ENCODE data around the gene TOMM20.
"Not testable (repeated sequence)": the region's sequence is repeated elsewhere in the genome, so short reads cannot be mapped to it uniquely, and the experiment has no call there.

TOMM20 gene

GRCh38 chr1:235128456-235129328, at the start of gene TOMM20:
Gene TOMM20 (minus strand): TSS chr1:235128837. CDS start chr1:235128715, 122 bp downstream.
- peak; percentile 98 for DNase-seq

- no peak for DNase-seq
Measured at GRCh38 chr1:235176486-235176885, 47.8 kb upstream of the TOMM20 start.

GRCh38 chr1:235169986-235170385, 41.3 kb upstream of the TOMM20 start:
- no peak for DNase-seq

- DNase-seq = no peak
Measured at GRCh38 chr1:235168375-235168774, 39.7 kb upstream of the TOMM20 start.

GRCh38 chr1:235161685-235162327, 33.2 kb upstream of the TOMM20 start:
- DNase-seq = no peak

- peak; percentile 95 for DNase-seq
Measured at GRCh38 chr1:235160957-235161684, 32.5 kb upstream of the TOMM20 start, which contains the start of gene RBM34. Gene RBM34 (minus strand): TSS chr1:235161250. CDS start chr1:235161226, 24 bp downstream.

GRCh38 chr1:235160383-235160956, 31.8 kb upstream of the TOMM20 start:
- DNase-seq = no peak

GRCh38 chr1:235159930-235160329, 31.3 kb upstream of the TOMM20 start:
- DNase-seq = not testable (repeated sequence)

- not testable (repeated sequence) for DNase-seq
Measured at GRCh38 chr1:235159284-235159683, 30.6 kb upstream of the TOMM20 start.

- no peak for DNase-seq
Measured at GRCh38 chr1:235158680-235159079, 30.0 kb upstream of the TOMM20 start.

- DNase-seq = no peak
Measured at GRCh38 chr1:235157150-235157549, 28.5 kb upstream of the TOMM20 start.

- no peak for DNase-seq
Measured at GRCh38 chr1:235156740-235157139, 28.1 kb upstream of the TOMM20 start.

- DNase-seq = no peak
Measured at GRCh38 chr1:235156265-235156664, 27.6 kb upstream of the TOMM20 start.

GRCh38 chr1:235152235-235152634, 23.6 kb upstream of the TOMM20 start:
- DNase-seq = no peak

GRCh38 chr1:235151033-235151432, 22.4 kb upstream of the TOMM20 start:
- peak; percentile 27 for DNase-seq

GRCh38 chr1:235149824-235150223, 21.2 kb upstream of the TOMM20 start:
- no peak for DNase-seq

- DNase-seq = peak; percentile 25
Measured at GRCh38 chr1:235147269-235147668, 18.6 kb upstream of the TOMM20 start.

- no peak for DNase-seq
Measured at GRCh38 chr1:235145639-235146038, 17.0 kb upstream of the TOMM20 start.

GRCh38 chr1:235142991-235143390, 14.4 kb upstream of the TOMM20 start:
- DNase-seq = no peak

GRCh38 chr1:235139315-235139714, 10.7 kb upstream of the TOMM20 start:
- no peak for DNase-seq

- no peak for DNase-seq
Measured at GRCh38 chr1:235138821-235139220, 10.2 kb upstream of the TOMM20 start.

- no peak for DNase-seq
Measured at GRCh38 chr1:235136111-235136510, 7.5 kb upstream of the TOMM20 start.

- no peak for DNase-seq
Measured at GRCh38 chr1:235134171-235134570, 5.5 kb upstream of the TOMM20 start.
